HG03039 (cell line): ENCODE results near the gene OR1F1.
"Not testable (repeated sequence)": the region's sequence is repeated elsewhere in the genome, so short reads cannot be mapped to it uniquely, and the experiment has no call there.

Experiments used
- ATAC-seq: cut with Tn5 transposase; IDR thresholded peaks from one replicate; pipeline ENCODE4 v1.9.1; 2021; ENCODE audit warnings: mild to moderate bottlenecking, moderate library complexity; ENCODE audit not compliant: unreplicated experiment

The OR1F1 gene

GRCh38 chr16:3173892-3174617 is 13.9 kb upstream of the OR1F1 start:
- no peak for ATAC-seq

GRCh38 chr16:3174618-3175148 is 13.3 kb upstream of the OR1F1 start:
- no peak for ATAC-seq

DNA sequence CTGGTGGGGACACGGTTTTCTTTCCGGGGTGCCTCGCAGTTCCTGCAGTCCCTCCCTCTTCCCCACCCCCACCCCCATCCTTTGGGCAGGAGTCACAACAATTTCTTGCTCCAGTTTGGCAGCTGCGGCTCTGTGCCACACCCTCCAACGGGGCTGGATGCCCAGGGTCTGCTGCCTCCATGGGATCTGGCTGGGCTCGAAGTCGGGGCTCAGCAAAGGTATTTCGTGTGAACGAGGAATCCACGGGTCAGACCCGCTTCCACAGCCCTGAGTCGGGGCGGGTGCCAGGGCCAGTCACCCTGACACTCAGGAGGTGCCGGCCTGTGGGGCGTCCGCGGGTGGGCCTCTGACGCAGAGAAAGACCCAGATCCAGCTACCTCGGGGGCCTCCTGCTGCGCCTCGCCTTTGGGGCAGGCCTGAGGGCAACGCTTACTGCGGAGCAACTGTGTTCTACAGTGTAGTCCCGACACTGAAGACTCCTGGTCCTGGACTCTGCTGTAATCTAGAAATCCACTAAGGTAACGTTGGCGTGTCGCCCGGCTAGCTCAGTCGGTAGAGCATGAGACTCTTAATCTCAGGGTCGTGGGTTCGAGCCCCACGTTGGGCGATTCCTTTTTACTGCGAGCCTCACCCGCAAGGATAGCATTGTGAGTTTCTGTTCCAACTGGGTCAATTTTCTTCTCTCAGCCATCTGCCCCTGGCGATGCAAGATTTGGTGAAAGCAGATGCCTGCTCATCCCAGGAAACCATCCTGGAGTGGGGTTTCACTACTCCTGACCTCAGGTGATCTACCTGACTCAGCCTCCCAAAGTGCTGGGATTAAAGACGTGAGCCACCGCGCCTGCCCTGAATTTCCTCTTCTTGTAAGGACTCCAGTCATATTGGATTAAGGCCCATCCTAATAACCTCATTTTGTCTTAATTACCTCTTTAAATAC is 12.6 kb upstream of the OR1F1 start:
- ATAC-seq = no peak

DNA sequence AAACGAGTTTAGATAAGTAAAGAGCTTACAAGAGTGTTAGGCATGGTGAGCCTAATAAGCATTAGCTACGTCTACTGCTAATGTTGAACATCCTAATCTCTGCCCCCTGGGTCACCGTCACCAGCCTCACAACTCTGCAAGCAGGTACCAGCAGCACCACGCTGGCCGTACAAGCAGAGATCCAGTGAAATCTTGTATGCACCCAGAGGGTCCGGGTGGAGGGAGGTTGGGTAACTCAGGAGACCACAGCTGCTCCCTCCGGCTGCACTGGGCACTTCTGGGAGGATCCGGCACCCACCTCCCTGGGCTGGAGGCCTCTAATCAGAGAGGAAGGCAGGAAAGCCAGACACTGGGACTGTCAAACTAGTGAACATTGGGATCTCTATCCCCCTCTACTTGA is 8.4 kb upstream of the OR1F1 start:
- ATAC-seq = no peak

GRCh38 chr16:3180445-3180878 is 7.5 kb upstream of the OR1F1 start:
- ATAC-seq = no peak

DNA sequence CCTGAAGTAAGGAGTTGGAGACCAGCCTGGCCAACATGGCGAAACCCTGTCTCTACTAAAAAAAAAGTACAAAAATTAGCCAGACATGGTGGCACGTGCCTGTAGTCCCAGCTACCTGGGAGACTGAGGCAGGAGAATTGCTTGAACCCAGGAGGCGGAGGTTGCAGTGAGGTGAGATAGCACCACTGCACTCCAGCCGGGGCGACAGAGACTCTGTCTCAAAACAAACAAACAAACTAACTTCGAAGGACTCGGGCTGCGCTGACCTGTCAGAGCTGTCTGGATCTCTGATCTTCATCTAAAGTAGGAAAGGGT is 5.8 kb upstream of the OR1F1 start:
- not testable (repeated sequence) for ATAC-seq

GRCh38 chr16:3182608-3183444 is 5.2 kb upstream of the OR1F1 start:
- no peak for ATAC-seq

GRCh38 chr16:3183445-3184139 is 4.4 kb upstream of the OR1F1 start:
- no peak for ATAC-seq

- no peak for ATAC-seq
Measured at GRCh38 chr16:3186946-3187690, 886 bp upstream of the OR1F1 start.

DNA sequence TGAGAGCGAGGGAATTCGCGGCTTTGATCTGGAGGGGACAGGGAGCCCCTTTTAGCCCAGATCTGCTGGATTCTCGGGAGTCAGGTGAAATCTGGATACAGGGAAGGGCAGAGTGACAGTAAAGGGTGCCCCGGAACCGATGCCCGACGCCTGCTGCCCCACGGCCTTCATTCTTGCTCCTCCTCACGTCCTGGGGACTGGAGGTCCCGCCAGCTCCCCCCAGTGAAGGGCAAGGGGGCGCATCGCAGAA is 596 bp downstream of the OR1F1 start:
- ATAC-seq = no peak

DNA sequence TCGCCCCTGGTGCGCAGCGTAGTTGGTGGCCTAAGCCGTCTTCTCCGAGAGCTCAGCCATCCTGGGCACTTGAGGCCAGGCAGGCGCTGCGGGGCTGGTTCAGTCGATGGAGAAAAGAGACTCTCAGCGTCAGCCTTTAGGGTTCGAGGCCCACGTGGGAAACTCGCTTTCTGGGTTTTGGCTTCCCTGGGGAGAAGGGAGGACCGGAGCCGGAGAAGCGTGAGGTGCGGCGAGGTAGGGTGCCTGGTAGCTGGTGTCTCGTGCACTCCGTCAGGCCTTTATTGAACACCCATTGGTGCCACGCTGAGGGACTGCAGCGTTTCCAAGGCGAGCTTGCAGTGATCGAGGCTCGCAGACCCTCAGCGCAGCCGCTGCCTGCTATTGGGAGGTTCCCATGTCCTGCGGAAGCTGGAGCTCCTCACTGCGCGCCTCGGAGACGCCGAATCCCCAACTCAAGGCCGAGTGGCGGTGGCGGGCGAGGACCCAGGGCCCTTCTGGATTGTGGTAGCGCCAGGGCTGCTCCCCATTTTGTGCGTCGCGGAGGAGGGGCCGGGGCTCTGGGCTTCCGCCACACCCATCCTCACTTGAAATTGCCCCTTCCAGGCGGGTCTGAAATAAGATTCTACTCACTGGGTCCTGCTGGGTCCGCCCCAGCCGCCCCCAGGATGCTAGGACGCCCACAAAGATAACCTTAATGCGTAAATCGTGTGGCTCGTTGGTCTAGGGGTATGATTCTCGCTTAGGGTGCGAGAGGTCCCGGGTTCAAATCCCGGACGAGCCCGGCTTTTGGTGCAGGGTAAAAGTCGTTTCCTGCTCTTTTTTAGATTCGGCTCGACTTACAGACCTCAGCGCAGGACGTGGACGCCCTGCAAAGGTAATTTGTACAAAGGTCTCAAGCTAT is 1.2 kb downstream of the OR1F1 start:
- no peak for ATAC-seq

DNA sequence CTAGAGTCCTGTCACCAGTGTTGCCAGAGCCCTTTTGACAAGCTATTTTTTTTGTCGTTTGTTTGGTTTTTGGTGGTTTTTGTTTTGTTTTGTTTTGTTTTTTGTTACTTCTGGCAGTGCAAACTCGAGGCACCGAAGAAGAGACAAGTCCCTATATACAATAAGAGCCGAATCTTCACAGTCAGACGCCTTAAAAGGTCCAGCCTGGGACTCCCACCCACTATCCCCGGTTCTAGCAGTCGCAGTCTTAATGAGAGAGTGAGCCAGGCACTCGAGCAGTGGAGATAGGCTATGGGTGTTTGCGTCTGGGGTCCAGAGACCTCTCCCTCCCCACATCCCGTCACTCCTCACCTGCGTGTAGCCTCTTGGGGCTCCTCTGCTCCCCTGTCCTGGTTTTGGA is 1.9 kb downstream of the OR1F1 start:
- ATAC-seq = no peak

GRCh38 chr16:3190949-3191353 is 2.9 kb downstream of the OR1F1 start:
- ATAC-seq = no peak

GRCh38 chr16:3192476-3193019 is 4.5 kb downstream of the OR1F1 start:
- ATAC-seq = no peak

DNA sequence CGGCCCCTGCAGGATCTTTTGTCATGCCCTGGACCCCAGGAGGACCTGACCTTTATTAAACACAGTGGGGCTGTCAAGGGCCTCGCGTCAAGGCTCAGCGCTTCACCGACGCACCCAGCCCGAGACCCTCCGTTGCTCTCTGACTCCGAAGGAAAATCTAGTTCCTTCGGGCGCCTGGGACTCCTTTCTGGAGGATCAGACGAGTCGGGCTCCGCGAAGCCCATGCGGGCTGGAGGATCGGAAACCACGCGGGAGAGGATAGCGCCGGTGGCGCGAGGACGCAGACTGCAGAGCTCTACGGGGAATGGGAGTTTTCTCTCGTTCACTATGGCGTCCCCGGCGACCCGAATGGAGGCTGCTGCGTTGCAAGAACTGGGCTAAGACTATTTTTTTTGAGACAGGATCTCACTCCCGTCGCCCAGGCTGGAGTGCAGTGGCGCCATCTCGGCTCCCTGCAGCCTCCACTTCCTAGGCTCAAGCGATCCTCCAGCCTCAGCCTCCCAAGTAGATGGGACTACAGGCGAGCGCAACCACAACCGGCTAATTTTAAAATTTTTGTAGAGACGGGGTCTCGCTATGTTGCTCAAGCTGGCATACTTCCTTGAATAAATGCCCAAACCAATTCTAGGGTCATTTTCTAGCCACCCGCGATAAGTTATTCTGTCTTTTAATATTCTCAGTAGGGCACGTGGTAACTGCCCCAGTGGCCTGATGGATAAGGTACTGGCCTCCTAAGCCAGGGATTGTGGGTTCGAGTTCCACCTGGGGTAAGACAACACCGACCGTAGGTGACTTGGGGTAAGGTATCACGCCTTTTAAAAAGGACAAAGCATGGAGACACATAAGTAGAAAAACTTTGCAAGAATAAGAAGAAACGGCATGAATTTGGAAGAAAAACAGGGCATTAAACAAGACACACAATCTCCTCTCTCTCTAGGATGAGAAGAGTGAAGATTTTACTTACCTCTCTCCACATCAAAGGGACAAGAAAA is 5.5 kb downstream of the OR1F1 start:
- no peak for ATAC-seq

DNA sequence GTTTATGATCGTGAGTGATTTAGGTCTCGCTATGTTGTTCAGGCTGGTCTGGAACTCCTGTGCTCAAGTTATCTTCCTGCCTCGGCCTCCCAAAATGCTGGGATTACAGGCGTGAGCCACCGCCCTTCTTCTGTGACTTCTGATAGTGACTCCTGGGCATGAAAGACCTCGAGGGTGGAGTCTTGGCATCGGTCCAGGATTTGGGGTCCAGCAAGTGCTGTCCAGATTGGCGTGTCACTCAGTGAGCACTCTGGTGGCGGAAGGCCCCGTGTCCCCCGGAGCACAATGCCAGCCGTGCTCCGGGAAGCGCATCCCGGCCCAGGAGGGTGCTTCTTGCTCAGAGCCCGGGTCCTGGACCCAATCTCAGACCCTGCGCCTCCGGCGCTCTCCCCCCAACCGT is 6.8 kb downstream of the OR1F1 start:
- ATAC-seq = no peak

- ATAC-seq = no peak
Measured at GRCh38 chr16:3195975-3196374, 8.0 kb downstream of the OR1F1 start.
